D341Med (cell line): ENCODE results near the gene KNSTRN.

Source experiments
- DNase-seq: peaks from one replicate; pipeline ENCODE4 v3.0.0; 2012; ENCODE audit warnings: low spot score

The KNSTRN gene

DNA sequence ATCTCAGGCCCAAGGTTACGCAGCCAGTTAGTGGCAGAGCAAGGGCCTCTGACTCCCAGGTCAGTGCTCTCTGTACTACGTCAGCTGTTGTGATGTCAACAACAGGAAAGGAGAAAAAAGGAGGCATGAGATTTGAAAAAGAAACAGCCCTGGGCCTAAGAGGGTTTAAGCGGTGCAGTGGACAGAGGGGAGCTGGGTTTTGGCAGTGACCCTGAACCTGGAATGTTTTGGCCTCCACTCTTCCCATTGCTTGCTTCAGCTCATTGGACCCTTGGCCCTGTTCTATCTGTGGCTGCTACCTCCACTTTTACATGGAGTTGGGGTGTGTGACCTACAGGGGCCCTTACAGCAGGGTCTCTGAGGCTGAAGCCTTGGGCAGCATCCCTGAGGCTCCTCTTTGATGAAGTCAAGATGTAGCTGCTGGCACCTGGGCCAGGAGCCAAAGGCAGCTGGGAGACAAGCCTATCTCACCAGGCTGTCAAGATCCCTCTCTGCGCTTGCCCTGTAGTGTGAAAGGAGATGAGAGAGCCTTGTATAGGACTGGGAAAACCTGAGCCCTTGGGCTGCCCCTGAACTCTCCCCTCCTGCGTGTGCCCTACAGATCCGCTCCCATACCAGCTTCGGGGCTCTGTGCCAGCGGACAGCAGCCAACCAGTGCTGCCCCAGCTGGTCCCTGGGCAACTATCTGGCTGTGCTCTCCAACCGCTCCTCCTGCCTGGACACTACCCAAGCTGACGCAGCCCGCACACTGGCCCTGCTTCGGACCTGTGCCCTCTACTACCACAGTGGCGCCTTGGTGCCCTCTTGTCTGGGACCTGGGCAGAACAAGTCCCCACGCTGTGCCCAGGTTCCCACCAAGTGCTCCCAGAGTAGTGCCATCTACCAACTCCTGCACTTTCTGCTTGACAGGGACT is 15.8 kb upstream of the KNSTRN start:
- no peak for DNase-seq

DNA sequence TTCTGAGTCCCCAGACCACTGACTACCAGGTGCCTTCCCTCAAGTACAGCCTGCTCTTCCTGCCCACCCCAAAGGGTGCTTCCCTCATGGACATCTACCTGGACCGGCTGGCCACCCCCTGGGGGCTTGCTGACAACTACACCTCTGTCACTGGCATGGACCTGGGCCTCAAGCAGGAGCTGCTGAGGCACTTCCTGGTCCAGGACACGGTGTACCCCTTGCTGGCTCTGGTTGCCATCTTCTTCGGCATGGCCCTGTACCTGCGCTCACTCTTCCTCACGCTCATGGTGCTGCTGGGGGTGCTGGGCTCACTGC is 15.2 kb upstream of the KNSTRN start:
- no peak for DNase-seq

DNA sequence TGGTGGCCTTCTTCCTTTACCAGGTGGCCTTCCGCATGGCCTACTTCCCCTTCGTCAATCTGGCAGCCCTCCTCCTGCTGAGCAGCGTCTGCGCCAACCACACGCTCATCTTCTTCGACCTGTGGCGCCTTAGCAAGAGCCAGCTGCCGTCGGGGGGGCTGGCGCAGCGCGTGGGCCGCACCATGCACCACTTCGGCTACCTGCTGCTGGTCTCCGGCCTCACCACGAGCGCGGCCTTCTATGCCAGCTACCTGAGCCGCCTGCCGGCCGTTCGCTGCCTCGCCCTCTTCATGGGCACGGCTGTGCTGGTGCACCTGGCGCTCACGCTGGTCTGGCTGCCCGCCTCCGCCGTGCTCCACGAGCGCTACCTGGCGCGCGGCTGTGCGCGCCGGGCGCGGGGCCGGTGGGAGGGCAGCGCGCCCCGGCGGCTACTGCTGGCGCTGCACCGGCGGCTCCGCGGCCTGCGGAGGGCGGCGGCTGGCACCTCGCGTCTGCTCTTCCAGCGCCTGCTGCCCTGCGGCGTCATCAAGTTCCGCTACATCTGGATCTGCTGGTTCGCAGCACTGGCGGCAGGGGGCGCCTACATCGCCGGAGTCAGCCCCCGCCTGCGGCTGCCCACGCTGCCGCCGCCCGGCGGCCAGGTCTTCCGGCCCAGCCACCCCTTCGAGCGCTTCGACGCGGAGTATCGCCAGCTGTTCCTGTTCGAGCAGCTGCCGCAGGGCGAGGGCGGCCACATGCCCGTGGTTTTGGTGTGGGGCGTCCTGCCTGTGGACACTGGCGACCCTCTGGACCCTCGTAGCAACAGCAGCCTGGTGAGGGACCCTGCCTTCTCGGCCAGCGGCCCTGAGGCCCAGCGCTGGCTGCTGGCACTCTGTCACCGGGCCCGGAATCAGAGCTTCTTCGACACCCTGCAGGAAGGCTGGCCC is 14.6 kb upstream of the KNSTRN start:
- DNase-seq = peak; percentile 96

DNA sequence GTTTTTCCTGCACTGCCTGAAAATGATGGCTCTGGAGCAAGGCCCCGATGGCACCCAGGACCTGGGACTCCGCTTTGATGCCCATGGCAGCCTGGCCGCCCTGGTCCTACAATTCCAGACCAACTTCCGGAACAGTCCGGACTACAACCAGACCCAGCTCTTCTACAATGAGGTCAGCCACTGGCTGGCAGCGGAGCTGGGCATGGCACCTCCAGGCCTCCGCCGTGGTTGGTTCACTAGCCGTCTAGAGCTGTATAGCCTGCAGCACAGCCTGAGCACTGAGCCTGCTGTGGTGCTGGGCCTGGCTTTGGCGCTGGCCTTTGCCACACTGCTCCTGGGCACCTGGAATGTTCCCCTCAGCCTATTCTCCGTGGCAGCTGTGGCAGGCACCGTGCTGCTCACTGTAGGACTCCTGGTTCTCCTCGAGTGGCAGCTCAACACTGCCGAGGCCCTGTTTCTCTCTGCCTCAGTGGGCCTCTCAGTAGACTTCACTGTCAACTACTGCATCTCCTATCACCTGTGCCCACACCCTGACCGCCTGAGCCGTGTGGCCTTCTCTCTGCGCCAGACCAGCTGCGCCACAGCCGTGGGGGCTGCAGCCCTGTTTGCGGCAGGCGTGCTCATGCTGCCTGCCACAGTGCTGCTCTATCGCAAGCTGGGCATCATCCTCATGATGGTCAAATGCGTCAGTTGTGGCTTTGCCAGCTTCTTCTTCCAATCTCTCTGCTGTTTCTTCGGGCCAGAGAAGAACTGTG is 13.6 kb upstream of the KNSTRN start:
- DNase-seq = no peak

DNA sequence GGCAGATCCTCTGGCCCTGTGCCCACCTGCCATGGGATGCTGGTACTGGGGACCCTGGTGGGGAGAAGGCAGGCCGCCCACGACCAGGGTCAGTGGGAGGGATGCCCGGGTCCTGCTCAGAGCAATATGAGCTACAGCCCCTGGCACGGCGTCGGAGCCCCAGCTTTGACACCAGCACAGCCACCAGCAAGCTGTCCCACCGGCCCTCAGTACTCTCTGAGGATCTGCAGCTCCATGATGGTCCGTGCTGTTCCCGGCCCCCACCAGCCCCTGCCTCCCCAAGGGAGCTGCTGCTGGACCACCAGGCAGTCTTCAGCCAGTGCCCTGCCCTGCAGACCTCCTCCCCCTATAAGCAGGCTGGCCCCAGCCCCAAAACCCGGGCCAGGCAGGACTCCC is 13.0 kb upstream of the KNSTRN start:
- DNase-seq = no peak

DNA sequence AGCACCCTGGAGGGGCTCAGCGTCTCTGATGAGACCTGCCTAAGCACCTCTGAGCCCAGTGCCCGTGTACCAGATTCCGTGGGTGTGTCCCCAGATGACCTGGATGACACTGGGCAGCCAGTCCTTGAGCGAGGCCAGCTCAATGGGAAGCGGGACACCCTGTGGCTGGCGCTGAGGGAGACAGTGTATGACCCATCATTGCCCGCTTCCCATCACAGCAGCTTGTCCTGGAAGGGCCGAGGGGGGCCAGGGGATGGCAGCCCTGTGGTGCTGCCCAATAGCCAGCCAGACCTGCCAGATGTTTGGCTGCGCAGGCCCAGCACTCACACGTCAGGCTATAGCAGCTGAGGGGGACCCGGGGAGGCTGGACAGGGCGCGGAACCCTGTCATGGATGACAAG is 12.6 kb upstream of the KNSTRN start:
- DNase-seq = no peak

DNA sequence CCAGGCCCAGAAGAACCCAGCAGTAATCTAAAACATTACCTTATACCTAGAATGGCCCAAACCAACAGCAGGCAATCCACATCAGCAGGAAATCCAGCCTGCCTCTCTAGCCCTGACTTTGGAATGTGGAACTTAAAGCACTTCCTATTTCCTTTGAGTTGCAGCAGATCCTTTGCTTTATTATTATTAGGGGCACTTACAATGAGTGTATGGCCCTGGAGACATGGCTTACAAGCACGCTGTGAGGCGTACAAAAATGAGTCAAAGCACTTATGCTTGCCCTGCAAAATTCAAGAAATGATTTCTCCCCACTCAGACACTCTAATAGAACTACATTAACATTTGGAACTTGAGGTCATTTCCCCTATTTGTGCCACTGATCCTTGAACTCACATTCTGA is 9.5 kb upstream of the KNSTRN start:
- DNase-seq = no peak

DNA sequence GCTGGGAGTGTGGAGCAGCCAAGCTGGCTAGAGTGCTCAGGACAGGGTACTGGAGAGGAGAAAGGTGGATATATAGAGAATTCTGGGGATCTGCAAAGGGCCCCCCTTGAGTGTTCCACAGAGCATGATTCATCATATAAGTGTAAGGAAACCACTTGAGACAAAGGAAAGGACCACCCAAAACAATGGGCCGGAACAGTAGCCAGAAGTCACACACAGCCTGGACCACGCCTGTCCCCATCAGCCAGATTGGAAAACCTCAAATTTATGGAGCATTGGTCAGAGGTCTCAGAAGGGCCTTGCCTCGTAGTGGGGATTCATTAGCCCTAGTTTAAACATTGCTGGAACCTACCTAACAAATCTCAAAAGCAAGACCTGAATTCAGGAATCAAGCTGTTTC is 4.9 kb upstream of the KNSTRN start:
- DNase-seq = no peak

DNA sequence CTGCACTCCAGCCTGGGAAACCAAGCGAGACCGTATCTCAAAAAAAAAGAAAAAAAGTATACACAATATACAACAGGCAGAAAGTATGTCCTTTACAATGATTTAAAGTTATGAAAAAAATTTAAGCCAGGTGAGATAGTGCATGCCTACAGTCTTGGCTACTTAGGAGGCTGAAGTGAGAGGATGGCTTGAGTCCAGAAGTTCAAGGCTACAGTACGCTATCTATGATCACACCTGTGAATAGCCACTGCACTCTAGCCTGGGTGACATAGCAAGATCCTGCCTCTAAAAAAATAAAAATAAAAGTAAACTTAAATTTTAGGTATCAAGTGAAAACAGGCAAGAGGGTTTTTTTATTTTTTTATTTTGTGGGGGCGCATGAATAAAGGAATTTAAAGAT is 3.1 kb upstream of the KNSTRN start:
- no peak for DNase-seq

DNA sequence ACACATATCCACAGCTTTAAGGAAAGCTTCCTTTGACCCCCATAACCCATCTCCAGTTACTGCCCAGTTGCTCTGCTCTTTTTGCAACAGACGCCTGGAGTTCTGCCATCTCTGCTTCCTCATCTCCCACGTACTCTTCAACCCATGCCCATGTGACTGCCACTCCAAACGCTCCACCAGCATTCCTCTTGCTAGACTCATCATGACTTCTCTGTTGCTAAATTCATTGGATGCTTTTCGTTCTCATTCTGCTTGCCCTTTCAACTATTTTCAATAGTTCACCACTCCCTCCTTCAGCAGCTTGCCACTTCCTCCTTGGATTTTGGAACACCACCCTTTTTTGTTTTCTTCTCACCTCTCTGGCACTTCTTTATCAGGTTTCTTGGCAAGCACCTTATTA is 2.7 kb upstream of the KNSTRN start:
- no peak for DNase-seq

DNA sequence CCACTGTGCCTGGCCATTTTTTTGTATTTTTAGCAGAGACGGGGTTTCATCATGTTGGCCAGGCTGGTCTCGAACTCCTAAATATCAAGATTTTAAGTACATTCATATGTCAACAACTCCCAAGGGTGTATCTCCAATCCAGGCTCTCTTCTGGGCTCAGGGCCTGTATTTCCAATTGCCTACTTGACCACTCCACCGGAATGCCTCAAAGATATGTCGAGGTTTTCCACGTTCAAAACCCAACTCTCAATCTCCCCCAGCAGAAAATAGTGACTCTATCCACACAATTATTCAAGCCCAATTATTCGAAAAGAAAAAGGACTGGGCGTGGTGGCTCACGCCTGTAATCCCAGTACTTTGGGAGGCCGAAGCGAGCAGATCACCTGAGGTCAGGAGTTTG is 1.9 kb upstream of the KNSTRN start:
- DNase-seq = no peak

DNA sequence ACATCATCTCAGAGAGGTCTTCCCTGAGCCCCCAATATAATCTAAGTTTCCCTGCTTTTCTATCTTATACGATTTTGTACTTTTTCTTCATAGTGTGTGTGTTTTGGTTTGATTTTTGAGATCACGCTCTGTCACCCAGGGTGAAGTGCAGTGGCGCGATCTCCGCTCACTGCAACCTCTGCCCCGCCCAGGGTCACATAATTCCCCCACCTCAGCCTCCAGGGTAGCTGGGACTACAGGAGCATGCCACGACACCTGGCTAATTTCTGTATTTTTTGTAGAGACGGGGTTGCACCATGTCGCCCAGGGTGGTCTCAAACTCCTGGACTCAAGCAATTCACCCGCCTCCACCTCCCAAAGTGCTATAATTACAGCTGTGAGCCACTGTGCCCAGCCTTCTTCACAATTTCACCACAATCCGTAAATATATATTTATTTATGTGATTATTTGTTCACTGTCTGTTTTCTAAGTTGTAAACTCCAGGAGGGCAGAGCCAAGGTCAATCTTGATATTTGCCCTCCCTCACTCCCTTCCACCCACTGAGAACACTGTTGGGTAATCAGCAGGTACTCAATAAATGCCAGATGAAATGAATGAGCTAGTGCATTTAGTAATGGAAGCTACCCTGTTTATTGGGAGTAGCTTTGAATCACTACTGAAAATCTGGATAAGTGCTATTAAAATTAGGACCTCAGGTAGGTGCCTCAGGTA is 547 bp upstream of the KNSTRN start:
- no peak for DNase-seq

DNA sequence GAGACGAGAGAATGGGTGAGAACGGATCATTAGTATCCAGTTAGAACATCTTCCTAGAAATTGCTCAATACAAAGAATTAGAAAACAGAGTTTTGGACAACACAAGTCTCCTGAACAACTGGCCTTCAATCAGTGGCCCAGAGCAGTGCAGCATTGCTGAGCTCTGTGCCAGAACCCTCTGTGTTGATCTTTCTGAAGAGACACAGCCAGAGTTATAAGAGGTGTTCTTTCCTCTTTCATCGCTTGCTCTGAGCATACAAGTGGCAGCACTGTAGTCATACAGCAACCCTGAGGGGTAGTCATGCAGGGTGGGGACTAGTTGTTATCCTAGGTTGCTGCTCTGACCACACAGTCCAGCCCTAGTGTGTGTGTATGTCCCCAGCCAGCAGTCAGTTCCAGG is 4.0 kb downstream of the KNSTRN start:
- no peak for DNase-seq

DNA sequence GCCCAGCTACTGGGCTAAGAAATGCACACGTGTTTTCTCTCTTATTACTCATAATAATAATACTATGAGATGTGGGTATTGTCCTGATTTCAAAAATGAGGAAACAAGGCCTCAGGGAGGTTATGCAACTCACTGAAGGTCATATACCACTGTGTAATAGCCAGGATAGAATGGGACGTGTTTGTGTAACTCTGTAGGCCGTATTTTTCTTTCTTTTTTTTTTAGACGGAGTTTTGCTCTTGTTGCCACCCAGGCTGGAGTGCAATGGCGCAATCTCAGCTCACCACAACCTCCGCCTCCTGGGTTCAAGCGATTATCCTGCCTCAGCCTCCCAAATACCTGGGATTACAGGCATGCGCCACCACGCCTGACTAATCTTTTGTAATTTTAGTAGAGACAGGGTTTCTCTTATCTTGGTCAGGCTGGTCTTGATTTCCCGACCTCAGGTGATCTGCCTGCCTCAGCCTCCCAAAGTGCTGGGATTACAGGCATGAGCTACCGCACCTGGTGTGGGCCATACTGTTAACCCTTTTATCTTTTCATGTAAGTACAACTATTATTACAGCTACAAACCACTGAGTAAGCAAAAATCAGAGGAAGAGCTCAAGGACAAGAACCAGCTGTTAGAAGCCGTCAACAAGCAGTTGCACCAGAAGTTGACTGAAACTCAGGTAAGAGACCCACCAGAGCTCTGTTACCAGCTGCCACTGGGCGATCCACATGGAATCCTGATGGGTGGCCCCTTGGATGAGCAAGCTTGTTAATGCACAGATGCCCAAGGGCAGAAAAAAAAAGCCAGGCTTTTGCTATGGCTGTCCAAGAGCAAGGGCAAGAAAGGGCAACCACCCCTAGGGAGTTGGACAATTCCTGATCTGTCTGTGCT is 6.7 kb downstream of the KNSTRN start:
- DNase-seq = no peak

DNA sequence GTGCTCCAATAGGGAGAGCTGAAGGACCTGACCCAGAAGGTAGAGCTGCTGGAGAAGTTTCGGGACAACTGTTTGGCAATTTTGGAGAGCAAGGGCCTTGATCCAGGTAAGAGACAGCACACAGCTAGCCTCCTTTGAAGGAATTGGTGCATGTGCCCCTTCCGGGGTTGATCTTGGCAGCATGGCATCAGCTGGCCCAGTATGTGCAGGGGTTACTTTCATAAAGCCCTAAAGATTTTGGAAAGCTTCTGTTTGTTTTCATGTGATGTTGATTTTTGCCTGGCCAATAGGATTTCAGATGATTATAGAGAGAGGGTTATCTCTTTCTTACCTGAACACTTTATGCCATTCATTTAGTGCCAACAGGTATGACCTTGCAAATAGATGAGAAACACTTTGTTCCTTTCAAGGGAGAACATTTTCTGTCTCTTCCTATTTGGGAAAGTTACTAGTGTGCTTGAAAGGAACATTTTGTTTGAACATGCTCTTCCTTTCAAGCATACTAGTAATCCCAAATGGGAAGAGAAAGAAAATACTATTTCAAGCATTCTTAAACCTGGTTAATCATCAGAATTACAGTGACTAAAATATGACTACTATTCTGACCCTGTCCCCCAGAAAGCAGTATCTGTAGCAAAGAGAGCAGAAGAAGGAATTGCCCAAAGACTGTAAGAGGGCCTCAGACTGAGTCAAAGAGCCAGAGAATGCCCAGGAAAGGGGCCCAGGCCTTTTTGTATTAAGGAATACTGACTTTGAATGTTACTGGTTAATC is 7.5 kb downstream of the KNSTRN start:
- DNase-seq = no peak

DNA sequence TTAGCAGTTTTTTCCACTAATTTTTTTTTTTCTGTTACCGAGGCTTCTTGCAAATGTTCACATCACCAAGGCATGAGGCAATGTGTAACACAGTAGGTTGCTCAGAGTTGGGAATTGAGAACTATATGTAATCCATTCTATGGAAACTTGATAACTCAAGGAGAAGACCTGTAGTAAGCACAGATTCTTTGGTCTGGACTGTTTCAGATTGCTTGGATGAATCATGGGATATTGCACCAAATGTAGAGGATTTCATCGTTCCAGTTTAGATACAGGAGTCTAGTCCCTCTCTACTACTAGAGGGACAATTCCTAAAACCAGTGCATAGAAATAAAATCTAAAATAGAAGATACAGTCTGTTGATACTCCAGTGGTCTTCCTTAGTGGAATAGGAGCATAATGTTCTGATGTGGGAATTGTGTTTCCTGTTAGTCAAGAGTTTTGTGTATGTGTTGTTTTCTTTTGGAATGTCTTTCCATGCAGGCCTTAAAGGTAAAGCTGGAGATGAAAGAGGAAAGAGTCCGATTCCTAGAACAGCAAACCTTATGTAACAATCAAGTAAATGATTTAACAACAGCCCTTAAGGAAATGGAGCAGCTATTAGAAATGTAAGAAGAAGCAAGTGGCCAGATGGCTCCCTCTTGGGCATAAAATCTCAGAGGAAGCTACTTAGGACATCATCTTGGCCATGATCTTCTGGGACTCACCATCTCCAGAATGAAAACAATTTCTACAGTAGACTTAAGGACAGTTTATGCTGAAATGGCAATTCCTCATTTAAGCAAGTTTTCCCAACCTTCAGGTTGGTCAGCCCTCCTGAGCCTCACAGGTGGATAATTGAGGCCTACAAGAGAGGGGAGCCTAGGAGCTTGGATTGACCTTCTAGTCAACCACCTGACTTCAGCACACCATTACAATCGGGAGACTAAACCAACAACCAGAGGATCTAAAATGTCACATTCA is 10.7 kb downstream of the KNSTRN start:
- no peak for DNase-seq

DNA sequence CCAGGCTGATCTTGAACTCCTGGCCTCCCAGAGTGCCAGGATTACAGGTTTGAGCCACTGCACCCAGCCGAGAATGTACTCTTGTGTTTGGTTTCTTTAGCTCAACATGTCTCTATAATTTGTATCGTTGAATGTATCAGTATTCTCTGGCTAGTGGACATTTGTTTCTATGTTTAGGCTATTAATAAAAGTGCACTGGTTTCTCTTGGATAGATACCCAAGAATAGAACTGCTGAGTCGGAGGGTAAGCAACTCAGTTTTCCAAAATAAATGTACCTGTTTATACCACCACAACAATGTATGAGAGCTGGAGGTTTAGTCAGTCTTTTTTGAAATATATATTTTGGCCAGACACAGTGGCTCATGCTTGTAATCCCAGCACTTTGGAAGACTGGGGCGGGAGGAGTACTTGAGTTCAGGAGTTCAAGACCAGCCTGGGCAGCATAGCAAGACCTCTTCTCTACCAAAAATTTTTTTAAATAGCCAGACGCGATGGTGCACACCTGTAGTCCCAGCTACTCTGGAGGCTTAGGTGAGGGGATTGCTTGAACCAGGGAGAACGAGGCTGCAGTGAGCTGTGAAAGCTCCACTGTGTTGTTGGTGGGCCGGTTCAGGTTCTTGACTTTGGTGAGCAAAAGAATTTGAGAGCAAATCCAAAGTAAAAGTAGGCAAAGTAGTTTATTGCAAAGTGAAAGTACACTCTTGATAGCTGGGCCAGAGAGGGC is 15.3 kb downstream of the KNSTRN start:
- DNase-seq = no peak

DNA sequence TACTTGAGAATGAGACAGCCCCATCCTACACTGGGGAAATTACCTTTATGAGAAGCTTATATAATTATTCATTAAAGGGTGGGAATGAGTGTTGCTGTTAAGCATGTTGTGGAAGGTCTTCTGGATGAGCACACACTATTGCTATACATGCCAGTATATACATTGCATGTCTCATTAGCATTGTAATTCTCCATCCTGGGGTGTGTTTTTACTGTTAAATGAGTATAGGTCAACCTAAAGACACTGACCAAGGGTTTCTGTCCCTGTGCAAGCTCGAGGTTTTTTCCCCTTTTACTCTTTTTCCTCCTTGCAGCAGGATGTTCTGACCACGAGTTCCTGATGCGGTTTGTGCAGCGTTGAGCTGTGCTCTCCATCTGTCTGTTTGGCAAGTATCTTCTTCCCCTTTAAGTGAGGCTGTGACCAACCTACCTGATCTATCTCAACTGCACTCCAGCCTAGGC is 15.9 kb downstream of the KNSTRN start:
- DNase-seq = no peak
